H1 (cell line): Measurements from ENCODE around the gene LTB4R. TPM values are rescaled to one million over a fixed set of nuclear protein-coding genes. Genes with fewer than 3 reads are reported as not detected.

Experiments used
- EGR1 ChIP-seq: IDR thresholded peaks from 2 replicates; pipeline ENCODE4 v1.6.1; 2011; ENCODE audit warnings: low read depth, low read length, borderline replicate concordance
- TEAD4 ChIP-seq: IDR thresholded peaks from 2 replicates; pipeline ENCODE4 v1.6.1; 2012; ENCODE audit warnings: low read depth, low read length, inconsistent platforms, mixed read lengths
- polyA plus RNA-seq, 7 experiments: library from polyadenylated mRNA; depleted of rRNA in 3 of 7; stranded (reverse) in 5 of 7; unstranded in 2 of 7; fragments of >200 nt in 5 of 7; fragments of 200-250 nt in 2 of 7; gene quantifications; 1 replicate in 5 of 7; 2 replicates in 1 of 7; 4 replicates in 1 of 7; pipeline versions ENCODE4 v1.2.1 to v1.2.3, GENCODE V29; 2011 to 2013; ENCODE audit warnings: missing spikeins in 2 of 7, mixed read lengths in 2 of 7
- total RNA-seq: library from RNA; stranded (reverse); fragmentation: NEBNext Ultra II Directional; extraction: Animal tissue kit (Norgen Biotek cat#: 25700); gene quantifications from 2 replicates; pipeline ENCODE4 v1.2.1, GENCODE V29; 2021
- TF ChIP-seq, protein P1 (sequence below), 3 experiments: IDR thresholded peaks; 1 replicate in 2 of 3; 2 replicates in 1 of 3; pipeline versions ENCODE4 v1.5.1 to v1.6.1; 2011; ENCODE audit warnings: low read length in 3 of 3, mild to moderate bottlenecking in 3 of 3, inconsistent platforms in 2 of 3, low read depth in 1 of 3, moderate library complexity in 1 of 3; ENCODE audit not compliant: insufficient read depth in 1 of 3; ENCODE audit errors: control extremely low read depth in 1 of 3

The LTB4R gene
- total and polyA plus RNA-seq, 2 of the 8 experiments (the other 6 are each of a cell fraction or from before 2014, with no cell fraction given), result 4.1 to 6.7 TPM

DNA sequence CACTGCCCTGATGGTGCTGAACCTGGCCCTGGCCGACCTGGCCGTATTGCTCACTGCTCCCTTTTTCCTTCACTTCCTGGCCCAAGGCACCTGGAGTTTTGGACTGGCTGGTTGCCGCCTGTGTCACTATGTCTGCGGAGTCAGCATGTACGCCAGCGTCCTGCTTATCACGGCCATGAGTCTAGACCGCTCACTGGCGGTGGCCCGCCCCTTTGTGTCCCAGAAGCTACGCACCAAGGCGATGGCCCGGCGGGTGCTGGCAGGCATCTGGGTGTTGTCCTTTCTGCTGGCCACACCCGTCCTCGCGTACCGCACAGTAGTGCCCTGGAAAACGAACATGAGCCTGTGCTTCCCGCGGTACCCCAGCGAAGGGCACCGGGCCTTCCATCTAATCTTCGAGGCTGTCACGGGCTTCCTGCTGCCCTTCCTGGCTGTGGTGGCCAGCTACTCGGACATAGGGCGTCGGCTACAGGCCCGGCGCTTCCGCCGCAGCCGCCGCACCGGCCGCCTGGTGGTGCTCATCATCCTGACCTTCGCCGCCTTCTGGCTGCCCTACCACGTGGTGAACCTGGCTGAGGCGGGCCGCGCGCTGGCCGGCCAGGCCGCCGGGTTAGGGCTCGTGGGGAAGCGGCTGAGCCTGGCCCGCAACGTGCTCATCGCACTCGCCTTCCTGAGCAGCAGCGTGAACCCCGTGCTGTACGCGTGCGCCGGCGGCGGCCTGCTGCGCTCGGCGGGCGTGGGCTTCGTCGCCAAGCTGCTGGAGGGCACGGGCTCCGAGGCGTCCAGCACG is 4.7 kb downstream of the LTB4R start (continued):
- TF ChIP-seq, protein P1, sequence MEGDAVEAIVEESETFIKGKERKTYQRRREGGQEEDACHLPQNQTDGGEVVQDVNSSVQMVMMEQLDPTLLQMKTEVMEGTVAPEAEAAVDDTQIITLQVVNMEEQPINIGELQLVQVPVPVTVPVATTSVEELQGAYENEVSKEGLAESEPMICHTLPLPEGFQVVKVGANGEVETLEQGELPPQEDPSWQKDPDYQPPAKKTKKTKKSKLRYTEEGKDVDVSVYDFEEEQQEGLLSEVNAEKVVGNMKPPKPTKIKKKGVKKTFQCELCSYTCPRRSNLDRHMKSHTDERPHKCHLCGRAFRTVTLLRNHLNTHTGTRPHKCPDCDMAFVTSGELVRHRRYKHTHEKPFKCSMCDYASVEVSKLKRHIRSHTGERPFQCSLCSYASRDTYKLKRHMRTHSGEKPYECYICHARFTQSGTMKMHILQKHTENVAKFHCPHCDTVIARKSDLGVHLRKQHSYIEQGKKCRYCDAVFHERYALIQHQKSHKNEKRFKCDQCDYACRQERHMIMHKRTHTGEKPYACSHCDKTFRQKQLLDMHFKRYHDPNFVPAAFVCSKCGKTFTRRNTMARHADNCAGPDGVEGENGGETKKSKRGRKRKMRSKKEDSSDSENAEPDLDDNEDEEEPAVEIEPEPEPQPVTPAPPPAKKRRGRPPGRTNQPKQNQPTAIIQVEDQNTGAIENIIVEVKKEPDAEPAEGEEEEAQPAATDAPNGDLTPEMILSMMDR (IDR thresholded peaks at IDR 0.05; ENCODE audit: control extremely low read depth in 1 of 3, insufficient read depth in 1 of 3, low read depth in 1 of 3, low read length in 3 of 3), result peak; percentile 49 to 52 (median 50)
- TF ChIP-seq EGR1, result no peak
- TF ChIP-seq TEAD4, result no peak
- TF ChIP-seq, all 59 proteins: peak for 8
